ENCODE data around the gene NF2. TPM values are rescaled to one million over a fixed set of nuclear protein-coding genes. Genes with fewer than 3 reads are reported as not detected.

The NF2 gene
- total RNA-seq, 1 experiment from 2014 or later, result 56.9 TPM

- TF ChIP-seq AFF4 (CRISPR knock-in tag; IDR thresholded peaks at IDR 0.05; ENCODE audit: borderline replicate concordance), result no peak
- TF ChIP-seq ATF6 (CRISPR knock-in tag; IDR thresholded peaks at IDR 0.05), result no peak
- TF ChIP-seq CBFB (CRISPR knock-in tag; IDR thresholded peaks at IDR 0.05; ENCODE audit: low read depth), result no peak
- TF ChIP-seq ZNF416 (CRISPR knock-in tag; IDR thresholded peaks at IDR 0.05), result no peak
Measured at GRCh38 chr22:29740216-29740615, 136.8 kb downstream of the NF2 start (continued).

GRCh38 chr22:29741926-29742325, 138.5 kb downstream of the NF2 start:
- ATAC-seq, result no peak
- no peak for TF ChIP-seq CTCF (IDR thresholded peaks at IDR 0.05)
- TF ChIP-seq IRF2 (CRISPR knock-in tag; IDR thresholded peaks at IDR 0.05; ENCODE audit: borderline replicate concordance, low read depth), result no peak
- no peak for TF ChIP-seq CDX4 (CRISPR knock-in tag; IDR thresholded peaks at IDR 0.05; ENCODE audit: borderline replicate concordance)
- TF ChIP-seq ZBTB21 (CRISPR knock-in tag; IDR thresholded peaks at IDR 0.05; ENCODE audit: borderline replicate concordance), result no peak
- no peak for TF ChIP-seq SMAD4 (CRISPR knock-in tag; IDR thresholded peaks at IDR 0.05)
- TF ChIP-seq KAT7 (CRISPR knock-in tag; IDR thresholded peaks at IDR 0.05; ENCODE audit: borderline replicate concordance), result no peak
- TF ChIP-seq GRHL2 (CRISPR knock-in tag; IDR thresholded peaks at IDR 0.05; ENCODE audit: insufficient replicate concordance, severe bottlenecking), result no peak
- no peak for TF ChIP-seq ATF1 (CRISPR knock-in tag; IDR thresholded peaks at IDR 0.05)
- TF ChIP-seq PREB (CRISPR knock-in tag; IDR thresholded peaks at IDR 0.05; ENCODE audit: borderline replicate concordance), result no peak
- no peak for TF ChIP-seq MAX (CRISPR knock-in tag; IDR thresholded peaks at IDR 0.05)
- TF ChIP-seq FOXJ3 (CRISPR knock-in tag; IDR thresholded peaks at IDR 0.05; ENCODE audit: borderline replicate concordance), result no peak
- TF ChIP-seq HMGA2 (CRISPR knock-in tag; IDR thresholded peaks at IDR 0.05), result no peak
- no peak for TF ChIP-seq NFE2L1 (CRISPR knock-in tag; IDR thresholded peaks at IDR 0.05)
- TF ChIP-seq AR (CRISPR knock-in tag; IDR thresholded peaks at IDR 0.05), result no peak
- no peak for TF ChIP-seq SOX15 (CRISPR knock-in tag; IDR thresholded peaks at IDR 0.05)
- TF ChIP-seq ZNF423 (CRISPR knock-in tag; IDR thresholded peaks at IDR 0.05), result no peak
- TF ChIP-seq JAZF1 (CRISPR knock-in tag; IDR thresholded peaks at IDR 0.05), result no peak
- no peak for TF ChIP-seq ZNF232 (CRISPR knock-in tag; IDR thresholded peaks at IDR 0.05)
- no peak for TF ChIP-seq NFATC4 (CRISPR knock-in tag; IDR thresholded peaks at IDR 0.05)
- Mint-ChIP-seq H3K4me1 (peaks cover 5% of the 10 kb centered on the region), H3K27ac (no peak overlapping the region), H3K36me3 (peaks cover 6% of the 10 kb centered on the region), H3K4me3 (no peak overlapping the region), H3K9me3 (no peaks in the 10 kb centered on the region), H3K27me3 (ENCODE audit: low read depth) (no peaks in the 10 kb centered on the region; the same call in 1 of the 2 replicates)
- CTCF ChIA-PET, result interaction anchor here (0.7 to 2.2 kb wide), 7 partner anchors 11 to 347 kb away, joined by 3 to 6 read pairs (median 3); partner anchors contain the start of gene ZMAT5
- DNase-seq (ENCODE audit: low spot score), result no peak
- POLR2A ChIA-PET, result no interaction called here

Measured in WTC11 (cell line).